SU-DHL-6 (cell line): ENCODE results near the gene MRPL39.

Experiments
- EZH2phosphoT487 ChIP-seq: fragments of 200-600 bp; sonication (generic), shearing (Covaris generic); conservative IDR thresholded peaks from 2 replicates; pipeline ENCODE4 v1.6.1; 2018; ENCODE audit warnings: mild to moderate bottlenecking, antibody characterized with exemption, low read length, moderate library complexity, mixed read lengths
- TF ChIP-seq, protein P1 (sequence below): fragments of 200-600 bp; sonication (generic); IDR thresholded peaks from one replicate; pipeline ENCODE4 v1.5.1; 2017; ENCODE audit warnings: antibody characterized with exemption, mild to moderate bottlenecking, low read length, moderate library complexity; ENCODE audit not compliant: insufficient read depth, poor library complexity, severe bottlenecking

DNA sequence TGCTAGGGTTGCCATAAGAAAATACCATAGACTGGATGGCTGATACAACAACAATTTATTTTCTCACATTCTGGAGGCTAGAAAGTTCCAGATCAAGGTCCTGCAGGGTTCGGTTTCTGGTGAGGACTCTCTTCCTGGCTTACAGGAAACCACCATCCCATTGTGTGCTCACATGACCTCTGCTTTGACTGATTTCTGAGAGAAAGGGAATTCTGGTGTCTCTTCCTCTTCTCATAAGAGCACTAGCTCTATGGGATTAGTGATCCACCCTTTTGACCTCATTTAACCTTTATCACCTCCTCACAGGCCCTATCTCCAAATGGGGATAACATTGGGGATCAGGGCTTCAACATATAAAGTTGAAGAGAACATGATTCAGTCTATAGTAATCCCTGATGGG lies 47.5 kb downstream of the MRPL39 start:
- TF ChIP-seq, protein P1, sequence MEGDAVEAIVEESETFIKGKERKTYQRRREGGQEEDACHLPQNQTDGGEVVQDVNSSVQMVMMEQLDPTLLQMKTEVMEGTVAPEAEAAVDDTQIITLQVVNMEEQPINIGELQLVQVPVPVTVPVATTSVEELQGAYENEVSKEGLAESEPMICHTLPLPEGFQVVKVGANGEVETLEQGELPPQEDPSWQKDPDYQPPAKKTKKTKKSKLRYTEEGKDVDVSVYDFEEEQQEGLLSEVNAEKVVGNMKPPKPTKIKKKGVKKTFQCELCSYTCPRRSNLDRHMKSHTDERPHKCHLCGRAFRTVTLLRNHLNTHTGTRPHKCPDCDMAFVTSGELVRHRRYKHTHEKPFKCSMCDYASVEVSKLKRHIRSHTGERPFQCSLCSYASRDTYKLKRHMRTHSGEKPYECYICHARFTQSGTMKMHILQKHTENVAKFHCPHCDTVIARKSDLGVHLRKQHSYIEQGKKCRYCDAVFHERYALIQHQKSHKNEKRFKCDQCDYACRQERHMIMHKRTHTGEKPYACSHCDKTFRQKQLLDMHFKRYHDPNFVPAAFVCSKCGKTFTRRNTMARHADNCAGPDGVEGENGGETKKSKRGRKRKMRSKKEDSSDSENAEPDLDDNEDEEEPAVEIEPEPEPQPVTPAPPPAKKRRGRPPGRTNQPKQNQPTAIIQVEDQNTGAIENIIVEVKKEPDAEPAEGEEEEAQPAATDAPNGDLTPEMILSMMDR: no peak
- TF ChIP-seq EZH2phosphoT487: no peak
